MM.1S (cell line): ENCODE results near the gene DIRAS2.

Source experiments
- DNase-seq: peaks from one replicate; pipeline ENCODE4 v3.0.0-alpha.2; 2015
- H2AFZ ChIP-seq: fragments of 300-600 bp; sonication (generic); 2 replicates; pipeline ENCODE4 v1.6.0; 2016; ENCODE audit warnings: antibody characterized with exemption, low read length
- H3F3A ChIP-seq: fragments of 300-600 bp; sonication (generic); 2 replicates; pipeline ENCODE4 v1.6.1; 2016; ENCODE audit warnings: mild to moderate bottlenecking, antibody characterized with exemption, low read length, moderate library complexity, mixed read lengths; ENCODE audit not compliant: insufficient read depth
- H3K27ac ChIP-seq: fragments of 300-600 bp; sonication (generic); 2 replicates; pipeline ENCODE4 v1.5.1; 2016; ENCODE audit warnings: mild to moderate bottlenecking, low read length
- H3K27me3 ChIP-seq: fragments of 300-600 bp; sonication (generic); replicated peaks from 2 replicates; pipeline ENCODE4 v1.6.0; 2016; ENCODE audit warnings: low read length; ENCODE audit not compliant: insufficient read depth
- H3K36me3 ChIP-seq: fragments of 300-600 bp; sonication (generic); replicated peaks from 2 replicates; pipeline ENCODE4 v1.6.1; 2016; ENCODE audit warnings: mild to moderate bottlenecking, low read length, mixed read lengths; ENCODE audit not compliant: insufficient read depth
- H3K4me1 ChIP-seq: fragments of 300-600 bp; sonication (generic); 2 replicates; pipeline ENCODE4 v1.6.1; 2016; ENCODE audit warnings: low read length, mixed read lengths
- H3K4me2 ChIP-seq: fragments of 300-600 bp; sonication (generic); 2 replicates; pipeline ENCODE4 v1.6.0; 2016; ENCODE audit warnings: low read depth, low read length
- H3K4me3 ChIP-seq: fragments of 300-600 bp; sonication (generic); 2 replicates; pipeline ENCODE4 v1.5.1; 2016; ENCODE audit warnings: low read length, mixed read lengths
- H3K79me2 ChIP-seq: fragments of 300-600 bp; sonication (generic); 2 replicates; pipeline ENCODE4 v1.6.1; 2016; ENCODE audit warnings: mixed run types, low read length, mixed read lengths
- H3K9ac ChIP-seq: fragments of 300-600 bp; sonication (generic); 2 replicates; pipeline ENCODE4 v1.6.1; 2016; ENCODE audit warnings: low read length, mixed read lengths
- H3K9me2 ChIP-seq: fragments of 300-600 bp; sonication (generic); replicated peaks from 2 replicates; pipeline ENCODE4 v1.6.1; 2016; ENCODE audit warnings: mild to moderate bottlenecking, low read length, mixed read lengths; ENCODE audit not compliant: insufficient read depth
- H3K9me3 ChIP-seq: fragments of 300-600 bp; sonication (generic); replicated peaks from 2 replicates; pipeline ENCODE4 v1.6.1; 2016; ENCODE audit warnings: mild to moderate bottlenecking, low read length, mixed read lengths; ENCODE audit not compliant: insufficient read depth
- H4K20me1 ChIP-seq: fragments of 300-600 bp; sonication (generic); 2 replicates; pipeline ENCODE4 v1.6.1; 2016; ENCODE audit warnings: mild to moderate bottlenecking, low read length, moderate library complexity, mixed read lengths; ENCODE audit not compliant: insufficient read depth
- CTCF ChIP-seq: fragments of 300-600 bp; sonication (generic); IDR thresholded peaks from 2 replicates; pipeline ENCODE4 v1.5.1; 2016; ENCODE audit warnings: antibody characterized with exemption, low read length, mixed read lengths
- EZH2 ChIP-seq: fragments of 300-600 bp; sonication (generic); optimal IDR thresholded peaks from 2 replicates; pipeline ENCODE3; 2017; ENCODE audit warnings: low read depth, mild to moderate bottlenecking, antibody characterized with exemption, low read length, mixed read lengths
- EZH2phosphoT487 ChIP-seq: fragments of 300-600 bp; sonication (generic); IDR thresholded peaks from 2 replicates; pipeline ENCODE4 v1.6.1; 2018; ENCODE audit warnings: antibody characterized with exemption, low read length

Gene DIRAS2

GRCh38 chr9:90631964-90632363 lies 10.7 kb downstream of the DIRAS2 start:
- H3K79me2 ChIP-seq, result no peaks in the 10 kb centered on the region
- H3K27me3 ChIP-seq, result no peaks in the 10 kb centered on the region
- no peak overlapping the region for H3K4me3 ChIP-seq
- no peak overlapping the region for H3K9ac ChIP-seq
- H2AFZ ChIP-seq, result no peak overlapping the region
- no peaks in the 10 kb centered on the region for H4K20me1 ChIP-seq
- no peak for DNase-seq
- H3K27ac ChIP-seq, result no peak overlapping the region
- H3K4me2 ChIP-seq, result no peak overlapping the region
- H3K4me1 ChIP-seq, result no peaks in the 10 kb centered on the region
- H3F3A ChIP-seq, result no peaks in the 10 kb centered on the region
- no peaks in the 10 kb centered on the region for H3K9me3 ChIP-seq
- no peaks in the 10 kb centered on the region for H3K36me3 ChIP-seq
- no peaks in the 10 kb centered on the region for H3K9me2 ChIP-seq
- TF ChIP-seq CTCF (no peak), EZH2phosphoT487 (no peak), EZH2 (no peak)

GRCh38 chr9:90629991-90630390 lies 12.6 kb downstream of the DIRAS2 start:
- no peak for TF ChIP-seq EZH2
- TF ChIP-seq CTCF, result no peak
- no peak for TF ChIP-seq EZH2phosphoT487
- H3K4me1 ChIP-seq, result no peaks in the 10 kb centered on the region
- H3K27me3 ChIP-seq, result no peaks in the 10 kb centered on the region
- H2AFZ ChIP-seq, result no peak overlapping the region
- H3K4me3 ChIP-seq, result no peak overlapping the region
- no peak overlapping the region for H3K9ac ChIP-seq
- H3K9me2 ChIP-seq, result no peaks in the 10 kb centered on the region
- no peaks in the 10 kb centered on the region for H3F3A ChIP-seq
- no peaks in the 10 kb centered on the region for H4K20me1 ChIP-seq
- no peak overlapping the region for H3K4me2 ChIP-seq
- H3K79me2 ChIP-seq, result no peaks in the 10 kb centered on the region
- DNase-seq, result no peak
- no peaks in the 10 kb centered on the region for H3K9me3 ChIP-seq
- H3K27ac ChIP-seq, result no peak overlapping the region
- H3K36me3 ChIP-seq, result no peaks in the 10 kb centered on the region

GRCh38 chr9:90629354-90629753 lies 13.3 kb downstream of the DIRAS2 start:
- Histone ChIP-seq H3K4me2 (no peak overlapping the region), H3K4me3 (no peak overlapping the region), H3K9ac (no peak overlapping the region), H4K20me1 (no peaks in the 10 kb centered on the region), H3F3A (no peaks in the 10 kb centered on the region), H3K79me2 (no peaks in the 10 kb centered on the region), H3K9me3 (no peaks in the 10 kb centered on the region), H3K36me3 (no peaks in the 10 kb centered on the region), H2AFZ (no peak overlapping the region), H3K27ac (no peak overlapping the region), H3K4me1 (no peaks in the 10 kb centered on the region), H3K9me2 (no peaks in the 10 kb centered on the region), H3K27me3 (no peaks in the 10 kb centered on the region)
- no peak for TF ChIP-seq CTCF
- no peak for TF ChIP-seq EZH2
- TF ChIP-seq EZH2phosphoT487, result no peak
- no peak for DNase-seq
